Coronary artery (tissue), 2 donors: ENCODE measurements around the gene SYT11.

Source experiments
- DNase-seq: peaks from one replicate; pipeline ENCODE4 v3.0.0-alpha.2; 2017; ENCODE audit warnings: low spot score
- H3K27ac ChIP-seq, 2 donors: fragments of 200-600 bp; sonication (generic); one replicate each; pipeline ENCODE4 v1.5.1; 2016 to 2019
- H3K4me3 ChIP-seq: fragments of 200-600 bp; sonication (generic); 2 replicates; pipeline ENCODE4 v1.5.1; 2016; ENCODE audit warnings: mild to moderate bottlenecking, moderate library complexity
- CTCF ChIP-seq: fragments of 200-600 bp; sonication (generic); IDR thresholded peaks from one replicate; pipeline ENCODE4 v1.5.1; 2019; ENCODE audit warnings: antibody characterized with exemption

SYT11 gene

GRCh38 chr1:155934097-155934935 lies 74.9 kb downstream of the SYT11 start, which contains the start of gene KHDC4:
TSS of gene KHDC4 (minus strand) at chr1:155934413. CDS start at chr1:155934373, 40 bp downstream.
- no peak for TF ChIP-seq CTCF
- peak; percentile 97 for DNase-seq
- peak within 1 kb of the TSS; percentile 85 to 90 for H3K27ac ChIP-seq
- peak within 1 kb of the TSS; percentile 77 for H3K4me3 ChIP-seq
